ENCODE measurements around the gene ZSCAN5B. TPM values are rescaled to one million over a fixed set of nuclear protein-coding genes. Genes with fewer than 3 reads are reported as not detected.

The ZSCAN5B gene
- total and polyA plus RNA-seq, 9 of the 15 experiments (the other 6 are each of a cell fraction or from before 2014, with no cell fraction given) = 0.03 to 0.07 TPM; not detected in 7

- Histone ChIP-seq H3K27me3 (ENCODE audit: control insufficient read depth in 2 of 2, insufficient read depth in 2 of 2, low read length in 2 of 2) (no peaks in the 10 kb centered on the region), H3K9me3 (replicated peaks; ENCODE audit: control insufficient read depth, insufficient read depth, low read depth, low read length) (no peaks in the 10 kb centered on the region), H3K27ac (ENCODE audit: extremely low read depth, low read depth, low read length) (no peak overlapping the region), H4K20me1 (replicated peaks; ENCODE audit: control insufficient read depth, insufficient read depth, low read length) (no peaks in the 10 kb centered on the region; the same call in 1 of the 2 replicates), H3K4me3 (no peak overlapping the region), H3K36me3 (ENCODE audit: control insufficient read depth, insufficient read depth, low read length) (peaks cover 27% of the 10 kb centered on the region; the same call in 2 of the 3 replicates), H3K9me1 (ENCODE audit: control insufficient read depth, insufficient read depth, low read length) (no peaks in the 10 kb centered on the region), H3K79me2 (ENCODE audit: control insufficient read depth, insufficient read depth, low read length) (peaks cover 35% of the 10 kb centered on the region), H3K4me1 (replicated peaks in 1 of 2; ENCODE audit: control insufficient read depth in 2 of 2, insufficient read depth in 2 of 2, low read length in 2 of 2) (peaks cover 7 to 10% of the 10 kb centered on the region in 2 experiments; a peak in 4 of 5 replicates), H3K4me2 (ENCODE audit: insufficient read depth, low read length) (no peak overlapping the region), H2AFZ (ENCODE audit: low read depth, low read length) (no peak overlapping the region), H3K9ac (ENCODE audit: insufficient read depth in 1 of 2, low read depth in 2 of 2, low read length in 2 of 2) (no peak overlapping the region)
- no TSS peak for BruUV-seq (replicated peaks)
- DNase-seq (ENCODE audit: extremely low read depth in 1 of 4, low spot score in 3 of 4) = no peak
- in situ Hi-C loops (cut with MboI) = loop anchor here (25.0 kb wide), 1 partner anchor 983 kb away; the partner anchor contains the start of genes DNAAF3 and TNNI3
- 91% methylated on average over 10 of the region's 10 CpGs for WGBS (ENCODE audit: insufficient coverage, low coverage, missing lambda C conversion rate)
- FAIRE-seq = no peak
- ChIA-PET POLR2A (interaction anchor here (0.6 to 0.8 kb wide), 2 partner anchors 23 to 187 kb away, joined by 3 to 4 read pairs; no protein-coding TSS in a partner anchor), CTCF (ENCODE audit: low intra/inter-chr PET ratio) (no interaction called here)
- TF ChIP-seq POLR2AphosphoS5 (IDR thresholded peaks at IDR 0.05; ENCODE audit: control insufficient read depth, insufficient read depth, low read depth, low read length) = no peak
- no peak for ATAC-seq
- intact Hi-C loops (cut with micrococcal nuclease) = no loop called here
Observed at GRCh38 chr19:56145698-56146097, 51.9 kb downstream of the ZSCAN5B start.

GRCh38 chr19:56144831-56145230 is 52.8 kb downstream of the ZSCAN5B start:
- no peaks in the 10 kb centered on the region; the same call in 1 of the 2 replicates for H4K20me1 ChIP-seq (replicated peaks; ENCODE audit: control insufficient read depth, insufficient read depth, low read length)
- no peaks in the 10 kb centered on the region for H3K27me3 ChIP-seq (ENCODE audit: control insufficient read depth in 2 of 2, insufficient read depth in 2 of 2, low read length in 2 of 2)
- H3K9me1 ChIP-seq (ENCODE audit: control insufficient read depth, insufficient read depth, low read length) = no peaks in the 10 kb centered on the region
- no peak overlapping the region for H2AFZ ChIP-seq (ENCODE audit: low read depth, low read length)
- ATAC-seq (no peak), FAIRE-seq (no peak), DNase-seq (ENCODE audit: extremely low read depth in 1 of 4, low spot score in 3 of 4) (no peak)
- in situ Hi-C loops (cut with MboI) (loop anchor here (25.0 kb wide), 1 partner anchor 983 kb away; the partner anchor contains the start of genes DNAAF3 and TNNI3), intact Hi-C loops (cut with micrococcal nuclease) (no loop called here)
- H3K4me2 ChIP-seq (ENCODE audit: insufficient read depth, low read length) = no peak overlapping the region
- ChIA-PET POLR2A (interaction anchor here (0.5 kb wide), 1 partner anchor 1446 kb away, joined by 3 read pairs; no protein-coding TSS in a partner anchor), CTCF (ENCODE audit: low intra/inter-chr PET ratio) (no interaction called here)
- peaks cover 40% of the 10 kb centered on the region for H3K79me2 ChIP-seq (ENCODE audit: control insufficient read depth, insufficient read depth, low read length)
- no peaks in the 10 kb centered on the region for H3K9me3 ChIP-seq (replicated peaks; ENCODE audit: control insufficient read depth, insufficient read depth, low read depth, low read length)
- BruUV-seq (replicated peaks) = no TSS peak
- no peak overlapping the region for H3K27ac ChIP-seq (ENCODE audit: extremely low read depth, low read depth, low read length)
- WGBS (ENCODE audit: insufficient coverage, low coverage, missing lambda C conversion rate) = 85% methylated on average over 12 of the region's 12 CpGs
- no peak overlapping the region for H3K4me3 ChIP-seq
- peaks cover 8 to 17% of the 10 kb centered on the region in 2 experiments for H3K4me1 ChIP-seq (replicated peaks in 1 of 2; ENCODE audit: control insufficient read depth in 2 of 2, insufficient read depth in 2 of 2, low read length in 2 of 2)
- H3K36me3 ChIP-seq (ENCODE audit: control insufficient read depth, insufficient read depth, low read length) = peaks cover 22% of the 10 kb centered on the region; the same call in 2 of the 3 replicates
- H3K9ac ChIP-seq (ENCODE audit: insufficient read depth in 1 of 2, low read depth in 2 of 2, low read length in 2 of 2) = peak overlapping the region in 1 of 2 experiments; percentile 14; a peak in 1 of 4 replicates
- TF ChIP-seq MGA (IDR thresholded peaks at IDR 0.05) (no peak), THRAP3 (IDR thresholded peaks at IDR 0.05; ENCODE audit: borderline replicate concordance) (no peak)
